ENCODE data around the gene MMD. TPM values are rescaled to one million over a fixed set of nuclear protein-coding genes. Genes with fewer than 3 reads are reported as not detected.

MMD gene
- polyA plus RNA-seq, 3 donors, result 4.0 to 87.5 (median 59.2) TPM

- H3K27ac ChIP-seq (ENCODE audit: low read depth, low read length), result no peak overlapping the region
- 90 to 96% (median 96%) methylated on average over 8 of the region's 8 CpGs for WGBS, 3 donors
Observed at GRCh38 chr17:55381017-55381770, 40.4 kb downstream of the MMD start.

- H3K27ac ChIP-seq (ENCODE audit: low read depth, low read length), result no peak overlapping the region
- 86 to 87% (median 86%) methylated on average over 6 of the region's 6 CpGs for WGBS, 3 donors
Observed at GRCh38 chr17:55377671-55378275, 43.9 kb downstream of the MMD start.

GRCh38 chr17:55368706-55369105 lies 52.9 kb downstream of the MMD start:
- WGBS, 3 donors, result 38 to 66% (median 54%) methylated on average over 3 of the region's 3 CpGs
- no peak overlapping the region for H3K27ac ChIP-seq (ENCODE audit: low read depth, low read length)

GRCh38 chr17:55366020-55366481 lies 55.6 kb downstream of the MMD start:
- 63 to 92% (median 89%) methylated on average over 1 of the region's 1 CpG for WGBS, 3 donors

GRCh38 chr17:55363033-55363432 lies 58.6 kb downstream of the MMD start:
- 50 to 82% (median 80%) methylated on average over 1 of the region's 1 CpG for WGBS, 3 donors
- H3K27ac ChIP-seq (ENCODE audit: low read depth, low read length), result no peak overlapping the region

More at GRCh38 chr17:55366020-55366481, 55.6 kb downstream of the MMD start:
- H3K27ac ChIP-seq (ENCODE audit: low read depth, low read length), result no peak overlapping the region

- no peak overlapping the region for H3K27ac ChIP-seq (ENCODE audit: low read depth, low read length)
Observed at GRCh38 chr17:55360971-55361370, 60.7 kb downstream of the MMD start.

- WGBS, 3 donors, result 33 to 39% (median 35%) methylated on average over 3 of the region's 3 CpGs
- no peak overlapping the region for H3K27ac ChIP-seq (ENCODE audit: low read depth, low read length)
Observed at GRCh38 chr17:55356434-55357328, 65.0 kb downstream of the MMD start.

GRCh38 chr17:55354941-55355340 lies 66.7 kb downstream of the MMD start:
- H3K27ac ChIP-seq (ENCODE audit: low read depth, low read length), result no peak overlapping the region
- 82 to 96% (median 90%) methylated on average over 2 of the region's 2 CpGs for WGBS, 3 donors

- WGBS, 3 donors, result 80 to 85% (median 81%) methylated on average over 1 of the region's 1 CpG
- no peak overlapping the region for H3K27ac ChIP-seq (ENCODE audit: low read depth, low read length)
Observed at GRCh38 chr17:55354010-55354409, 67.6 kb downstream of the MMD start.

GRCh38 chr17:55351226-55351625 lies 70.4 kb downstream of the MMD start:
- 86 to 97% (median 91%) methylated on average over 1 of the region's 1 CpG for WGBS, 3 donors
- H3K27ac ChIP-seq (ENCODE audit: low read depth, low read length), result no peak overlapping the region

- WGBS, 3 donors, result 44 to 66% (median 56%) methylated on average over 2 of the region's 2 CpGs
- no peak overlapping the region for H3K27ac ChIP-seq (ENCODE audit: low read depth, low read length)
Observed at GRCh38 chr17:55350825-55351205, 70.8 kb downstream of the MMD start.

- 14 to 16% (median 16%) methylated on average over 10 of the region's 10 CpGs for WGBS, 3 donors
Observed at GRCh38 chr17:55348749-55349354, 72.8 kb downstream of the MMD start.

GRCh38 chr17:55347341-55347740 lies 74.3 kb downstream of the MMD start:
- no peak overlapping the region for H3K27ac ChIP-seq (ENCODE audit: low read depth, low read length)
- 88 to 91% (median 89%) methylated on average over 2 of the region's 2 CpGs for WGBS, 3 donors

More at GRCh38 chr17:55348749-55349354, 72.8 kb downstream of the MMD start:
- H3K27ac ChIP-seq (ENCODE audit: low read depth, low read length), result no peak overlapping the region

GRCh38 chr17:55346658-55347057 lies 75.0 kb downstream of the MMD start:
- H3K27ac ChIP-seq (ENCODE audit: low read depth, low read length), result no peak overlapping the region
- WGBS, 3 donors, result 95 to 100% (median 95%) methylated on average over 1 of the region's 1 CpG

- no peak overlapping the region for H3K27ac ChIP-seq (ENCODE audit: low read depth, low read length)
- 69 to 88% (median 84%) methylated on average over 1 of the region's 1 CpG for WGBS, 3 donors
Observed at GRCh38 chr17:55345132-55345531, 76.5 kb downstream of the MMD start.

GRCh38 chr17:55344514-55344997 lies 77.1 kb downstream of the MMD start:
- no peak overlapping the region for H3K27ac ChIP-seq (ENCODE audit: low read depth, low read length)
- 83 to 90% (median 89%) methylated on average over 3 of the region's 3 CpGs for WGBS, 3 donors

GRCh38 chr17:55343900-55344513 lies 77.6 kb downstream of the MMD start:
- H3K27ac ChIP-seq (ENCODE audit: low read depth, low read length), result no peak overlapping the region
- 79 to 82% (median 81%) methylated on average over 4 of the region's 4 CpGs for WGBS, 3 donors

Data from adipose tissue (tissue), 3 donors.